Measurements from ENCODE around the gene TMEM80. TPM values are rescaled to one million over a fixed set of nuclear protein-coding genes. Genes with fewer than 3 reads are reported as not detected.

The TMEM80 gene
- total and polyA plus RNA-seq, 9 of the 15 experiments (the other 6 are each of a cell fraction or from before 2014, with no cell fraction given): 5.1 to 30.1 (median 12.4) TPM

DNA sequence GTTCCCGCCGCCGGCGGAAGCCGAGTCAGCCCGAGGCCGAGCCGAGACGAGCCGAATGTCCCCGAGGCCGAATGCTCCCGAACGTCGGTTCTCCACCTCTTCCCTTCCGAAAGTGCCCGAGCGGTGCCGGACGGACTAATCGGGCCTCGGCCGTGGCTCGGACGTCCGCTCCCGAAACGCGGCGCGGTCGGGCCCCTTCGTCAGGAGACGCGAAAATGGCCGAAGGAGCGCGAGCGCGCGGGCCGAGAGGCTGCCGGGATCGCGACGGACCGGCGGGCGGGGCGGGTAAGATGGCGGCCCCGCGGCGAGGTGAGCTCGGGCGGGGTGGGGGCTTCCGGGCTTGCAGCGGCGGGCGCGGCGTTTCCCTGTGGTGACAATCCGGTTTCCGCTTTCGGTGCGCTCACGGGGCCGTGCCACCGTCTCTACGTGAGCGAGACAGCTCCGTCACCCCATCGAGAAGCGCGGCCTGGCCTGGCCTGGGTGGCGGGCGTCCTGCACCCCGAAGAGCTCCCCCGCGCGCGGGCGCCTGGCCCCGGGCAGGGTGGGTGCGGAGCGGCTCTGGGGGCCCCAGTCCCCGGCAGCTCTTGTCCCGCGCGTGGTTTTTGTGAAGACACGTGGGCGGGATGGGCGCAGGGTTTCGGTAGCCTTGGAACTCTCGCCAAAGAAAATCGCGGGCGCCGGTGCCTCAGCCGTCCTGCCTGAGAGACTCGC lies at the start of gene TMEM80 (continued):
- TF ChIP-seq SPI1 (IDR thresholded peaks at IDR 0.05; ENCODE audit: borderline replicate concordance, low read depth, low read length): 0 out of 2 replicates have a peak, but pooled peaks have one; percentile 2
- no peak for TF ChIP-seq ZNF23 (CRISPR knock-in tag; IDR thresholded peaks at IDR 0.05)
- TF ChIP-seq ZNF583 (CRISPR knock-in tag; IDR thresholded peaks at IDR 0.05): no peak
- no peak for TF ChIP-seq PTTG1 (tag; IDR thresholded peaks at IDR 0.05; ENCODE audit: low read depth)
- no peak for TF ChIP-seq ATF3 (IDR thresholded peaks at IDR 0.05)
- TF ChIP-seq ATF3 (CRISPR knock-in tag; conservative IDR thresholded peaks at IDR 0.05): no peak
- TF ChIP-seq, protein P1, sequence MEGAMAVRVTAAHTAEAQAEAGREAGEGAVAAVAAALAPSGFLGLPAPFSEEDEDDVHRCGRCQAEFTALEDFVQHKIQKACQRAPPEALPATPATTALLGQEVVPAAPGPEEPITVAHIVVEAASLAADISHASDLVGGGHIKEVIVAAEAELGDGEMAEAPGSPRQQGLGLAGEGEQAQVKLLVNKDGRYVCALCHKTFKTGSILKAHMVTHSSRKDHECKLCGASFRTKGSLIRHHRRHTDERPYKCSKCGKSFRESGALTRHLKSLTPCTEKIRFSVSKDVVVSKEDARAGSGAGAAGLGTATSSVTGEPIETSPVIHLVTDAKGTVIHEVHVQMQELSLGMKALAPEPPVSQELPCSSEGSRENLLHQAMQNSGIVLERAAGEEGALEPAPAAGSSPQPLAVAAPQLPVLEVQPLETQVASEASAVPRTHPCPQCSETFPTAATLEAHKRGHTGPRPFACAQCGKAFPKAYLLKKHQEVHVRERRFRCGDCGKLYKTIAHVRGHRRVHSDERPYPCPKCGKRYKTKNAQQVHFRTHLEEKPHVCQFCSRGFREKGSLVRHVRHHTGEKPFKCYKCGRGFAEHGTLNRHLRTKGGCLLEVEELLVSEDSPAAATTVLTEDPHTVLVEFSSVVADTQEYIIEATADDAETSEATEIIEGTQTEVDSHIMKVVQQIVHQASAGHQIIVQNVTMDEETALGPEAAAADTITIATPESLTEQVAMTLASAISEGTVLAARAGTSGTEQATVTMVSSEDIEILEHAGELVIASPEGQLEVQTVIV (CRISPR knock-in tag; IDR thresholded peaks at IDR 0.05; ENCODE audit: borderline replicate concordance): no peak
- TF ChIP-seq FOXK1 (CRISPR knock-in tag; IDR thresholded peaks at IDR 0.05; ENCODE audit: borderline replicate concordance): no peak
- peak; percentile 89 for TF ChIP-seq TAF1 (IDR thresholded peaks at IDR 0.05; ENCODE audit: control insufficient read depth, extremely low read depth, insufficient read depth, low read length, severe bottlenecking)
- TF ChIP-seq, protein P2, sequence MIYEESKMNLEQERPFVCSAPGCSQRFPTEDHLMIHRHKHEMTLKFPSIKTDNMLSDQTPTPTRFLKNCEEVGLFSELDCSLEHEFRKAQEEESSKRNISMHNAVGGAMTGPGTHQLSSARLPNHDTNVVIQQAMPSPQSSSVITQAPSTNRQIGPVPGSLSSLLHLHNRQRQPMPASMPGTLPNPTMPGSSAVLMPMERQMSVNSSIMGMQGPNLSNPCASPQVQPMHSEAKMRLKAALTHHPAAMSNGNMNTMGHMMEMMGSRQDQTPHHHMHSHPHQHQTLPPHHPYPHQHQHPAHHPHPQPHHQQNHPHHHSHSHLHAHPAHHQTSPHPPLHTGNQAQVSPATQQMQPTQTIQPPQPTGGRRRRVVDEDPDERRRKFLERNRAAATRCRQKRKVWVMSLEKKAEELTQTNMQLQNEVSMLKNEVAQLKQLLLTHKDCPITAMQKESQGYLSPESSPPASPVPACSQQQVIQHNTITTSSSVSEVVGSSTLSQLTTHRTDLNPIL (CRISPR knock-in tag; IDR thresholded peaks at IDR 0.05): no peak
- no peak for TF ChIP-seq CAMTA2 (CRISPR knock-in tag; conservative IDR thresholded peaks at IDR 0.05)
- TF ChIP-seq THRAP3 (IDR thresholded peaks at IDR 0.05; ENCODE audit: borderline replicate concordance): no peak
- TF ChIP-seq PRPF4 (IDR thresholded peaks at IDR 0.05; ENCODE audit: insufficient read depth, low read depth, low read length, poor library complexity, severe bottlenecking): no peak
- TF ChIP-seq MCM7 (IDR thresholded peaks at IDR 0.05): no peak
- TF ChIP-seq HDAC8 (tag; IDR thresholded peaks at IDR 0.05): no peak
- TF ChIP-seq NELFE (IDR thresholded peaks at IDR 0.05; ENCODE audit: insufficient read depth, insufficient read length): no peak
- TF ChIP-seq ZNF668 (CRISPR knock-in tag; IDR thresholded peaks at IDR 0.05): no peak
- TF ChIP-seq ZNF165 (CRISPR knock-in tag; IDR thresholded peaks at IDR 0.05; ENCODE audit: borderline replicate concordance): no peak
- no peak for TF ChIP-seq RAD51 (IDR thresholded peaks at IDR 0.05; ENCODE audit: borderline replicate concordance, low read depth)
- no peak for TF ChIP-seq U2AF2 (optimal IDR thresholded peaks at IDR 0.05; ENCODE audit: low read depth, low read length)
- TF ChIP-seq CREBBP (IDR thresholded peaks at IDR 0.05; ENCODE audit: low read depth, low read length): no peak
- TF ChIP-seq, protein P3, sequence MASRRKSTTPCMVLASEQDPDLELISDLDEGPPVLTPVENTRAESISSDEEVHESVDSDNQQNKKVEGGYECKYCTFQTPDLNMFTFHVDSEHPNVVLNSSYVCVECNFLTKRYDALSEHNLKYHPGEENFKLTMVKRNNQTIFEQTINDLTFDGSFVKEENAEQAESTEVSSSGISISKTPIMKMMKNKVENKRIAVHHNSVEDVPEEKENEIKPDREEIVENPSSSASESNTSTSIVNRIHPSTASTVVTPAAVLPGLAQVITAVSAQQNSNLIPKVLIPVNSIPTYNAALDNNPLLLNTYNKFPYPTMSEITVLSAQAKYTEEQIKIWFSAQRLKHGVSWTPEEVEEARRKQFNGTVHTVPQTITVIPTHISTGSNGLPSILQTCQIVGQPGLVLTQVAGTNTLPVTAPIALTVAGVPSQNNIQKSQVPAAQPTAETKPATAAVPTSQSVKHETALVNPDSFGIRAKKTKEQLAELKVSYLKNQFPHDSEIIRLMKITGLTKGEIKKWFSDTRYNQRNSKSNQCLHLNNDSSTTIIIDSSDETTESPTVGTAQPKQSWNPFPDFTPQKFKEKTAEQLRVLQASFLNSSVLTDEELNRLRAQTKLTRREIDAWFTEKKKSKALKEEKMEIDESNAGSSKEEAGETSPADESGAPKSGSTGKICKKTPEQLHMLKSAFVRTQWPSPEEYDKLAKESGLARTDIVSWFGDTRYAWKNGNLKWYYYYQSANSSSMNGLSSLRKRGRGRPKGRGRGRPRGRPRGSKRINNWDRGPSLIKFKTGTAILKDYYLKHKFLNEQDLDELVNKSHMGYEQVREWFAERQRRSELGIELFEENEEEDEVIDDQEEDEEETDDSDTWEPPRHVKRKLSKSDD (conservative IDR thresholded peaks at IDR 0.05; ENCODE audit: low read length): no peak
